ENCODE results near the gene IQCK.
A peak's percentile ranks its signal among the peaks of the same experiment; 100 is the strongest.

Gene IQCK

GRCh38 chr16:19746561-19746960 is 28.5 kb downstream of the IQCK start:
- TF ChIP-seq CTCF (IDR thresholded peaks at IDR 0.05; ENCODE audit: low read length, missing control alignments): no peak
- DNase-seq (ENCODE audit: low read depth): no peak
- H3K4me3 ChIP-seq (replicated peaks; ENCODE audit: low read depth, low read length): no peak overlapping the region

GRCh38 chr16:19748389-19749168 is 30.5 kb downstream of the IQCK start:
- TF ChIP-seq CTCF (IDR thresholded peaks at IDR 0.05; ENCODE audit: low read length, missing control alignments): no peak
- DNase-seq (ENCODE audit: low read depth): peak; percentile 33
- no peak overlapping the region for H3K4me3 ChIP-seq (replicated peaks; ENCODE audit: low read depth, low read length)

GRCh38 chr16:19749571-19750080 is 31.6 kb downstream of the IQCK start:
- H3K4me3 ChIP-seq (replicated peaks; ENCODE audit: low read depth, low read length): no peak overlapping the region
- TF ChIP-seq CTCF (IDR thresholded peaks at IDR 0.05; ENCODE audit: low read length, missing control alignments): no peak
- DNase-seq (ENCODE audit: low read depth): peak; percentile 25

- no peak for TF ChIP-seq CTCF (IDR thresholded peaks at IDR 0.05; ENCODE audit: low read length, missing control alignments)
- H3K4me3 ChIP-seq (replicated peaks; ENCODE audit: low read depth, low read length): no peak overlapping the region
- no peak for DNase-seq (ENCODE audit: low read depth)
These were observed 33.7 kb downstream of the IQCK start for GRCh38 chr16:19751478-19752385.

GRCh38 chr16:19753815-19754643 is 36.0 kb downstream of the IQCK start:
- DNase-seq (ENCODE audit: low read depth): peak; percentile 87
- no peak overlapping the region for H3K4me3 ChIP-seq (replicated peaks; ENCODE audit: low read depth, low read length)
- no peak for TF ChIP-seq CTCF (IDR thresholded peaks at IDR 0.05; ENCODE audit: low read length, missing control alignments)

GRCh38 chr16:19754644-19755036 is 36.6 kb downstream of the IQCK start:
- TF ChIP-seq CTCF (IDR thresholded peaks at IDR 0.05; ENCODE audit: low read length, missing control alignments): no peak
- no peak overlapping the region for H3K4me3 ChIP-seq (replicated peaks; ENCODE audit: low read depth, low read length)
- no peak for DNase-seq (ENCODE audit: low read depth)

Data from fibroblast of pulmonary artery (primary cell).